Neuronal stem cell (in vitro differentiated cells): Measurements from ENCODE around the gene VOPP1.
A peak's percentile ranks its signal among the peaks of the same experiment; 100 is the strongest.

Experiments used
- DNase-seq: peaks from one replicate; pipeline ENCODE4 v3.0.0-alpha.2; 2013; ENCODE audit warnings: low spot score
- H2AFZ ChIP-seq: one replicate; pipeline ENCODE4 v1.6.1; 2013; ENCODE audit warnings: mild to moderate bottlenecking, low read length, inconsistent platforms
- H2AK5ac ChIP-seq: 2 replicates; pipeline ENCODE4 v1.6.1; 2013; ENCODE audit warnings: low read depth, mild to moderate bottlenecking, inconsistent platforms, low read length, moderate library complexity, mixed read lengths
- H2BK120ac ChIP-seq: 2 replicates; pipeline ENCODE4 v1.6.1; 2013; ENCODE audit warnings: low read depth, mild to moderate bottlenecking, inconsistent platforms, low read length, moderate library complexity, mixed read lengths
- H2BK12ac ChIP-seq: one replicate; pipeline ENCODE4 v1.6.1; 2013; ENCODE audit warnings: low read length, inconsistent platforms
- H2BK15ac ChIP-seq: 2 replicates; pipeline ENCODE4 v1.6.1; 2013; ENCODE audit warnings: mild to moderate bottlenecking, low read length, inconsistent platforms, mixed read lengths
- H2BK5ac ChIP-seq: one replicate; pipeline ENCODE4 v1.6.1; 2013; ENCODE audit warnings: inconsistent platforms, mild to moderate bottlenecking, low read length, moderate library complexity
- H3K14ac ChIP-seq: one replicate; pipeline ENCODE4 v1.6.1; 2013; ENCODE audit warnings: low read length, inconsistent platforms
- H3K18ac ChIP-seq: 2 replicates; pipeline ENCODE4 v1.6.1; 2013; ENCODE audit warnings: low read length, inconsistent platforms
- H3K23ac ChIP-seq: 2 replicates; pipeline ENCODE4 v1.6.1; 2013; ENCODE audit warnings: low read depth, mild to moderate bottlenecking, mixed read lengths, low read length, inconsistent platforms; ENCODE audit not compliant: poor library complexity
- H3K27ac ChIP-seq: replicated peaks from 3 replicates; pipeline ENCODE4 v1.5.1; 2013; ENCODE audit warnings: low read length, inconsistent platforms
- H3K27me3 ChIP-seq, 3 experiments: 2 replicates each; pipeline ENCODE4 v1.6.1; 2013; ENCODE audit warnings: low read length in 3 of 3, mild to moderate bottlenecking in 2 of 3, inconsistent platforms in 1 of 3, low read depth in 1 of 3, mixed read lengths in 1 of 3, moderate library complexity in 1 of 3; ENCODE audit not compliant: control insufficient read depth in 3 of 3, insufficient read depth in 3 of 3
- H3K36me3 ChIP-seq, 2 donors: replicated peaks in 1 of 2; 2 replicates each; pipeline ENCODE4 v1.6.1; 2013; ENCODE audit warnings: low read length in 2 of 2; ENCODE audit not compliant: control insufficient read depth in 2 of 2, insufficient read depth in 2 of 2
- H3K4ac ChIP-seq: 2 replicates; pipeline ENCODE4 v1.6.1; 2013; ENCODE audit warnings: inconsistent platforms, mild to moderate bottlenecking, low read length, moderate library complexity
- H3K4me1 ChIP-seq, 2 donors: 1 replicate in 1 of 2; 2 replicates in 1 of 2; pipeline ENCODE4 v1.6.1; 2013; ENCODE audit warnings: low read length in 2 of 2, low read depth in 1 of 2; ENCODE audit not compliant: control insufficient read depth in 2 of 2, insufficient read depth in 1 of 2
- H3K4me2 ChIP-seq: one replicate; pipeline ENCODE4 v1.6.1; 2013; ENCODE audit warnings: mild to moderate bottlenecking, low read length, inconsistent platforms; ENCODE audit not compliant: insufficient read depth, poor library complexity, severe bottlenecking
- H3K4me3 ChIP-seq, 2 donors: 2 replicates each; pipeline ENCODE4 v1.5.1; 2013; ENCODE audit warnings: low read length in 2 of 2, mild to moderate bottlenecking in 2 of 2, inconsistent platforms in 1 of 2, moderate library complexity in 1 of 2
- H3K79me1 ChIP-seq: one replicate; pipeline ENCODE4 v1.6.1; 2013; ENCODE audit warnings: low read depth, mild to moderate bottlenecking, inconsistent platforms, low read length, moderate library complexity
- H3K9ac ChIP-seq: one replicate; pipeline ENCODE4 v1.6.1; 2013; ENCODE audit warnings: mild to moderate bottlenecking, low read depth, low read length, inconsistent platforms; ENCODE audit not compliant: poor library complexity
- H3K9me3 ChIP-seq, 2 donors: replicated peaks in 1 of 2; 2 replicates each; pipeline versions ENCODE3 to v1.6.1; 2013; ENCODE audit warnings: low read length in 2 of 2, mild to moderate bottlenecking in 2 of 2, inconsistent platforms in 1 of 2, low read depth in 1 of 2, mixed read lengths in 1 of 2, moderate library complexity in 1 of 2; ENCODE audit not compliant: control insufficient read depth in 2 of 2, insufficient read depth in 1 of 2
- H4K8ac ChIP-seq: one replicate; pipeline ENCODE4 v1.6.1; 2013; ENCODE audit warnings: low read depth, mild to moderate bottlenecking, inconsistent platforms, low read length, moderate library complexity
- H4K91ac ChIP-seq: one replicate; pipeline ENCODE4 v1.6.1; 2013; ENCODE audit warnings: low read length, low read depth, mild to moderate bottlenecking, inconsistent platforms; ENCODE audit not compliant: poor library complexity
- WGBS, 2 donors: extraction: QIAGEN DNeasy Blood & Tissue Kit; methylation state at CpG; one replicate each; pipeline ENCODE4 v1.1.7; 2013; ENCODE audit warnings: missing lambda C conversion rate in 2 of 2, mixed read lengths in 1 of 2; ENCODE audit not compliant: insufficient read length in 2 of 2, insufficient replicate concordance in 1 of 2; ENCODE audit errors: extremely low coverage in 2 of 2; 5-methylcytosine and 5-hydroxymethylcytosine counted together

The VOPP1 gene

GRCh38 chr7:55594870-55595269 lies 22.6 kb upstream of the VOPP1 start:
- Histone ChIP-seq H3K27me3 (peaks cover 0 to 3% (median 2%) of the 10 kb centered on the region in 3 experiments), H3K36me3 (no peaks in the 10 kb centered on the region), H4K91ac (no peak overlapping the region), H3K4ac (no peak overlapping the region), H2AK5ac (no peak overlapping the region), H2AFZ (peak overlapping the region; percentile 40), H3K4me3 (no peak overlapping the region), H2BK15ac (no peak overlapping the region), H3K79me1 (no peaks in the 10 kb centered on the region), H3K27ac (no peak overlapping the region), H2BK120ac (no peak overlapping the region), H4K8ac (no peak overlapping the region), H3K18ac (no peak overlapping the region), H3K4me2 (no peak overlapping the region), H2BK12ac (no peak overlapping the region), H3K14ac (no peak overlapping the region), H3K9ac (no peak overlapping the region), H3K9me3 (peaks cover 0 to 4% of the 10 kb centered on the region in 2 donors), H3K23ac (no peak overlapping the region), H3K4me1 (peaks cover 0 to 2% of the 10 kb centered on the region in 2 donors), H2BK5ac (no peak overlapping the region)
- no peak for DNase-seq

- Histone ChIP-seq H2AFZ (no peak overlapping the region), H3K79me1 (no peaks in the 10 kb centered on the region), H3K27ac (no peak overlapping the region), H2BK120ac (no peak overlapping the region), H4K91ac (no peak overlapping the region), H3K14ac (peak overlapping the region; percentile 82), H3K27me3 (peaks cover 0 to 3% (median 2%) of the 10 kb centered on the region in 3 experiments), H2BK12ac (peak overlapping the region; percentile 88), H3K23ac (peak overlapping the region; percentile 83), H3K4ac (peak overlapping the region; percentile 38), H3K4me2 (no peak overlapping the region), H3K9ac (no peak overlapping the region), H3K36me3 (no peaks in the 10 kb centered on the region), H3K9me3 (peaks cover 0 to 4% of the 10 kb centered on the region in 2 donors), H3K4me1 (peaks cover 0 to 2% of the 10 kb centered on the region in 2 donors), H3K18ac (peak overlapping the region; percentile 37), H4K8ac (peak overlapping the region; percentile 54), H3K4me3 (no peak overlapping the region), H2BK15ac (peak overlapping the region; percentile 62), H2BK5ac (no peak overlapping the region), H2AK5ac (no peak overlapping the region)
- DNase-seq, result no peak
- WGBS, 2 donors, result no CpG with 5 or more reads among the region's 10 CpGs
These were observed 22.1 kb upstream of the VOPP1 start for GRCh38 chr7:55594414-55594813.

GRCh38 chr7:55593515-55594318 lies 21.4 kb upstream of the VOPP1 start:
- no peaks in the 10 kb centered on the region for H3K36me3 ChIP-seq
- no peak overlapping the region for H3K9ac ChIP-seq
- H2BK120ac ChIP-seq, result no peak overlapping the region
- H2BK15ac ChIP-seq, result peak overlapping the region; percentile 62
- peak; percentile 48 for DNase-seq
- H3K27me3 ChIP-seq, result peaks cover 0 to 4% (median 2%) of the 10 kb centered on the region in 3 experiments
- H2AK5ac ChIP-seq, result no peak overlapping the region
- no peak overlapping the region for H4K8ac ChIP-seq
- peaks cover 0 to 4% of the 10 kb centered on the region in 2 donors for H3K9me3 ChIP-seq
- H3K14ac ChIP-seq, result peak overlapping the region; percentile 82
- H2AFZ ChIP-seq, result peak overlapping the region; percentile 5
- peak overlapping the region; percentile 65 for H3K18ac ChIP-seq
- no peak overlapping the region for H3K4me2 ChIP-seq
- H4K91ac ChIP-seq, result no peak overlapping the region
- H2BK12ac ChIP-seq, result peak overlapping the region; percentile 88
- peak overlapping the region; percentile 83 for H3K23ac ChIP-seq
- no peaks in the 10 kb centered on the region for H3K79me1 ChIP-seq
- no peak overlapping the region for H3K4me3 ChIP-seq
- H3K4ac ChIP-seq, result peak overlapping the region; percentile 38
- H3K4me1 ChIP-seq, result peaks cover 0 to 2% of the 10 kb centered on the region in 2 donors
- no peak overlapping the region for H3K27ac ChIP-seq
- no CpG with 5 or more reads among the region's 14 CpGs for WGBS, 2 donors
- no peak overlapping the region for H2BK5ac ChIP-seq

GRCh38 chr7:55593172-55593514 lies 20.8 kb upstream of the VOPP1 start:
- Histone ChIP-seq H3K4ac (no peak overlapping the region), H2BK15ac (no peak overlapping the region), H3K14ac (no peak overlapping the region), H4K91ac (no peak overlapping the region), H2BK5ac (no peak overlapping the region), H4K8ac (no peak overlapping the region), H3K79me1 (no peaks in the 10 kb centered on the region), H3K9ac (no peak overlapping the region), H3K4me1 (peaks cover 0 to 2% of the 10 kb centered on the region in 2 donors), H2BK12ac (no peak overlapping the region), H3K27me3 (peaks cover 0 to 9% (median 2%) of the 10 kb centered on the region in 3 experiments), H3K4me3 (no peak overlapping the region), H2AFZ (no peak overlapping the region), H3K4me2 (no peak overlapping the region), H2AK5ac (no peak overlapping the region), H3K27ac (no peak overlapping the region), H3K36me3 (no peaks in the 10 kb centered on the region), H3K23ac (peak overlapping the region; percentile 37), H3K9me3 (peaks cover 0 to 4% of the 10 kb centered on the region in 2 donors), H2BK120ac (no peak overlapping the region), H3K18ac (peak overlapping the region; percentile 15)
- no CpG with 5 or more reads among the region's 4 CpGs for WGBS, 2 donors
- no peak for DNase-seq
